CD4-positive, alpha-beta T cell treated with Interleukin-2 at 100 ng/mL for 4 hours (primary cell): ENCODE measurements around the gene ARHGAP6.

ENCODE experiments used
- DNase-seq: peaks from one replicate; pipeline ENCODE4 v3.0.0-alpha.2; 2020; ENCODE audit warnings: low spot score

The ARHGAP6 gene

DNA sequence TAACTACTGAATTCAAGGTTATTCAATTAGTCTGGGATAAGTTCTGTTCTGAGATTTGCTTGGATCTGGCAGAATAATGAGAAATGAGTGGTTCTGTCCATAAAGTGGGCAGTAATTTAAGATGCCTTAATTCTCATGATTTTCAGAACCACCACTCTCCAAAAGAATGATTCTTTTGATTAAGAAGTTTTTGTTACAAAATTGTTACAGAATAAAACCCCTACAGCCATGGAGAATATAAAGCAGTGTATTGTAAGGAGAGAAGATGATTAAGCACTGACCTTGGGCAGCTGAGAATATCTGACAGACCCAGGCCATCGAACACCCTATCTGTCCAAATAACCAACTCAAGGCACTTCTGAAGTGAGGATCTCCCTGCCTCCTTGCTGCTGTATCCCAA, 360.1 kb downstream of the ARHGAP6 start:
- DNase-seq: no peak

GRCh38 chrX:11304829-11305228, 360.9 kb downstream of the ARHGAP6 start:
- DNase-seq: no peak

DNA sequence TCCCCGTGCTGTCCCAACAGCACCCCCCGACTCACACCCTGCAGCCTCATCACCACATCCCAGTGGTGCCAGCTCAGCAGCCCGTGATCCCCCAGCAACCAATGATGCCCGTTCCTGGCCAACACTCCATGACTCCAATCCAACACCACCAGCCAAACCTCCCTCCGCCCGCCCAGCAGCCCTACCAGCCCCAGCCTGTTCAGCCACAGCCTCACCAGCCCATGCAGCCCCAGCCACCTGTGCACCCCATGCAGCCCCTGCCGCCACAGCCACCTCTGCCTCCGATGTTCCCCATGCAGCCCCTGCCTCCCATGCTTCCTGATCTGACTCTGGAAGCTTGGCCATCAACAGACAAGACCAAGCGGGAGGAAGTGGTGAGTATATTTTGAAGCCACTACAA, 367.1 kb downstream of the ARHGAP6 start:
- no peak for DNase-seq

GRCh38 chrX:11296051-11296450, 369.7 kb downstream of the ARHGAP6 start:
- DNase-seq: no peak

GRCh38 chrX:11293113-11293512, 372.6 kb downstream of the ARHGAP6 start, which contains the start of gene AMELX:
AMELX (plus strand) TSS chrX:11293413; CDS start chrX:11294789, 1,376 bp downstream.
- DNase-seq: no peak

DNA sequence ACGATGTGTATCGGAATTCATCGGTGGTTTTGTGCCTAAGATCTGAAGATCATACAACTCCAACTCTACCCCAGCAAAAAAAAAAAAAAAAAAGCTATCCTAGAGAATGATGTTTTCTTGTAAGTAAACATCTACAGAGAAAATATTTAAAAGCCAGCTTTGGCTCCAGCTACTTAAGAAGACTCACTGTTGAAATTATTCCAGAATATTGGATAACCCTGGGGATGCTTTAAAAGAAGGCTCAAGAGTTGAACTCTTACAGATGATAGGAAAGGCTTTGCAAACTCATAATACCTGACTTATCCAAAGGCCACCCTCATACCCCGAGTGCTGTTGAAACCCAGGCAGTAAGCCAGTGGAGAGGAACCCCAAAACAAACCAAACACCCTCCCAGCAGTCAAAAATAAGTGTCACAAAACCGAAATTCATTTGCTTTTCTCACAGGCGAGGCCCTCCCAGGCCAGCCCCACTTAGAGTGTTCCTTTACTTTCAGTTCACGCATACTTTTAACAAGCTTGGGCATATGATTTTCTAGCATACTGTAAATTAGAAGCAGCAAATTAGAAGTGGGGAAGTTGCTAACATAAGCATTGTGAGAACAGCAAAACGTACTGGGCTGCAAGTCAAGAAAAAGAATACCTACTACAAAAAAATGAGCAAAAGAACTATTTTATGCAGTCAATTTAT, 375.2 kb downstream of the ARHGAP6 start:
- DNase-seq: no peak

- no peak for DNase-seq
Observed at GRCh38 chrX:11287505-11287904, 378.2 kb downstream of the ARHGAP6 start.

DNA sequence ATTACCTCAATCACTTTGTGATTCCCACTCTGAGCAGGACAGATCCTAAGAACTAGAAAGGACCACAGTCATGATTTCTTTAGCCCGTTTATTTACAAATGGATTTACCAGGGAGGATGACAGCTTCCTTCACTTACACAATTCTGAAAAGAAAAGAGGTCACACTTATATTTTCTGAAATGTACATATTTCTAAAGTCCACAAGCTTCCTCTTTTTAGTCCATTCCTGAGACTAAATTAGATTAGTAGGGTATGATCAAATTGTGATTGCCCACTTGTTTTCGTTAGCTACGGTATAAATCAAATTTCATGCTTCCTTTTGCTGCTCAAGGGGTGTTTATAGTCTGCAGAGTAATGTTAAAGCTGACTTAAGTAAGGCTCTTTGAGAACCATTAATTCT, 380.1 kb downstream of the ARHGAP6 start:
- DNase-seq: no peak

GRCh38 chrX:11282043-11282442, 383.7 kb downstream of the ARHGAP6 start:
- DNase-seq: no peak

- no peak for DNase-seq
Observed at GRCh38 chrX:11273544-11273943, 392.2 kb downstream of the ARHGAP6 start.

DNA sequence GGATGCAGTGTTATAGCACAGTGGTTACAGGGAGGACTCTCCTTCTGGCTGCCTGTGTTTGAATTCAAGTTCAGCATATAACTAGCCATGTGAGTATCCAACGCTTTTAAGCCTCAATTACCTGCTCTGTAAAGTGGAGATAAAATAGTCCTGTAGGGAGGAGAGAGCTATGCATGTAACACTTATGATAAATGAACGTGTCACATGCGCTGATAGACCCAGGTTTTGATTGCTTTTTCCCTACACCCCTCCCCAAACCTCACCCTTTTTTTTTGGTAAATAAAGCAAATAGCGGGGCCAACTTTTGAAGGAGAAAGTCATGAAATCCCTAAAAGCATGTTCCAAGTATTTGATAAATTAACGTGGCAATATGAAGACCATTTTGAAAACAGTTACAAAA, 392.9 kb downstream of the ARHGAP6 start:
- DNase-seq: no peak

GRCh38 chrX:11272290-11272689, 393.4 kb downstream of the ARHGAP6 start:
- DNase-seq: no peak

GRCh38 chrX:11269996-11270395, 395.7 kb downstream of the ARHGAP6 start:
- DNase-seq: no peak

DNA sequence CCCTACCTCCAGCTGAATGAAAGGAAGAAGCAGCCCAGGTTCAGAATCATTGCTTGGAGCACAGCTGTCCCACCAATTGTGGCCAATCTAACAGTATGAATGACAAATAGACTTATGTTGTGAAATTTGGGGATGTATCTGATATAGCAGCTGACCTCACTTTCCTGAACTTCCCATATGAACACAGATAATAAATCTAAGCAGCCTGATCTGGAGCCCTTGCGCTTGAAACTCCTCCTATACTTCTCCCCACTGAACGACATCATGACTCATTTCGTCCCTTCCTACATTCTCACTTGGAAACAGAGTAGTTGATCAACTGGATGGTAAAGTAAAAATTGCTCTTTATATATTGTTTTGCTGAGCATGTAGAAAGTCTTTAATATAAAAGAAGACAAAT, 396.7 kb downstream of the ARHGAP6 start:
- DNase-seq: no peak

- no peak for DNase-seq
Observed at GRCh38 chrX:11267425-11267824, 398.3 kb downstream of the ARHGAP6 start.

GRCh38 chrX:11266573-11267003, 399.1 kb downstream of the ARHGAP6 start:
- no peak for DNase-seq

GRCh38 chrX:11265352-11265751, 400.4 kb downstream of the ARHGAP6 start:
- DNase-seq: no peak

DNA sequence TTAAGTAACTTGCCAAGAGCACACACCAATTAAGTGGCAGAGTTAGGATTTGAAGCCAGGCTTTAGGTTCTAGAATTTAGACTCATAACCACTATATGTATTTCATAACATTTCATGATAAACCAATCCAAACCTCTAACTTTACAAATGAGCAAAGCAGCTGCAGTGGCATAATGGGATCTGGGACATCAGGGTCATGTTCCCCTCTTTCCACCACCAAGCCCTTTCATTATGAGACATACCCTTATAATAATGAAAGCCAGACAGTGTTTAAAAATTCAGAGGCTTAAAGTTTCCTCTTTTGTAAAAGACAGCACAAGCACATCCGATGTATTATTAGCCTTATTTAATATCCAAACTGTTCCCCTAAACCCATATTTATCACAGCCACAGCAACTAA, 400.8 kb downstream of the ARHGAP6 start:
- no peak for DNase-seq

DNA sequence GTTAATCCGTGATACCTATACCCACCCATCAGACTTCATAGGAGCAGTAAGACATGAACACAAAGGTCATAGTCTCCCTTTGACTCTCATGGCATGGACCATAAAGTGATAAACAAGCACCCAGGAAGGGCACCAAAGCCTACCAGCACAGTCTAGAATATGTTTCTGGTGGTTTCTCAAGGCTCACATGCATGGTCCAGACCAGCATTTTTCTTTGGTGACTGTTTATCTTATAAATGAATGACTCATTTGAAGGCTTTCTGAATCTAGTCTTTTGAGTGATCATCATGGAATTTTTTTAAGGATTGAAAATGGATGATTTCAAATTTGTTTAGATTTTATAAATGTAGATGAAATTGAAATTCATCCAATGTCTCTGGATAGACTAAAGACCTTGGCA, 404.5 kb downstream of the ARHGAP6 start:
- no peak for DNase-seq

DNA sequence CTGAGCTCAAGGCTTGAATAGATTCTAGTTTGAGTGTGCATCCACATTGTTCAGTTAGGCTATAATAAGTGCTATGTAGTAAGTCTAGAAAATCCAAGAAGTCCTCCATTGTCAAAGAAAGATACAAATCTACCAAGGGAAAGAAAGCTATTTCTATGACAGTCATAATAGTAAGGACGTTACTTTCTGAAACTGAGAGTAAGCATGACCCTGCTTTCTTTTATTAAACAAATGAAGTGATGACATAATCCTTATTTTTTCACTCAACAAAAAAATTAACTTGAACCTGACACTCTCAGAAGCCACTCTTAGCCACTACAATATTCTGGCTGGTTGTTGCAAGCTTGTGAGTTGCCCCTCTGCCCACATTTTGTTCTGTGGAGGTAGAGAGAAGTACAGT, 406.3 kb downstream of the ARHGAP6 start:
- no peak for DNase-seq

GRCh38 chrX:11257711-11258110, 408.0 kb downstream of the ARHGAP6 start:
- DNase-seq: no peak

GRCh38 chrX:11257290-11257689, 408.4 kb downstream of the ARHGAP6 start:
- DNase-seq: no peak

DNA sequence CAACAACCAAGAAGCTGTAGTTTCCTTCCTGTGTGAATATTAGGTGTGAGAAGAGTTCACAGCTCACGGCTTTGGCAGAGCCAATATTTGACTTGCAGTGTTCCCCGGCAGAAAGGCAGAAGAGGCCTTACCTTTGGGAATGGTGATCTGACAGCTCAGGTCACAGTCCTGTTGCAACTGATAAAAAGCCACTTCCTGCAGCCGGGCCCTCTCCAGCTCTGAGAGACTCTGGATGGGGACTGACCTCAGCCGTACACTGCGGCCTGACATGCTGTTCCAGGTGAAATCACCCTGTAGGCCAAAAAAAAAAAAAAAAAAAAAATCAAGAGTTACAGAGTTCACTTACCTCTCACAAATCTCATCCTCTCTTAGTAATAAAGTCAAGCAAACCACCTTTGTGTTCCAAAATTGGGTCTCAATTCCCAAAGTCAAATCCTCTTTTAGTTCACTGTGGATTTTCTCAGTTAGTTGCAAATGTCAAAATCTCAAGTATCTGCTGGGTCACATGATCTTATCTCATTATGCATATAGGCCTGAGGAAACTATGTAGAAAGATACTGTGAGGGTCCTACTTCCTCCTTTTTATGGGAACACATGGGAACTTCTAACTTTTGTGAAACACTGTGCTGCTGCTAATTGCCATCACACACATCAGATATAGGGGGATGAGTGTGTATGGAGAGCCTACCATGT, 411.2 kb downstream of the ARHGAP6 start:
- DNase-seq: no peak

DNA sequence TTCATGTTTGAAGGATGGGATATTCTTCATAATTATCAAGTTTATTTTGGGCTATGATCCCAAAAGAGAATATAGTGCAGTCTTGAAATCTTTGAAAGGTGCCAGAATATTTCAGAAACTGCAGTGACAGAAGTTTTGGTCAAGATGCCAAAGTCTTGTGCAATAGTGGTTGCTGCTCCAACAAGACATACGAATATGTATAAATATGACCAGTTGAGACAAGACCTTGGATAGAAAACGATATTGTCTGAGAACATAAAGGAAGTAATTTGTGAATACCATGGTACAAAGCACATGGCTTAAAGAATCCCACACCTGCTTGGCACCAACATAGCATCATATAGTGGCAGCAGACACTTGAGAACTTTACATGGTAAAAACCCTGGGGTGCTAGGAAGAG, 421.1 kb downstream of the ARHGAP6 start:
- no peak for DNase-seq
